ENCODE results near the gene CAMTA2. TPM values are rescaled to one million over a fixed set of nuclear protein-coding genes. Genes with fewer than 3 reads are reported as not detected.

Gene CAMTA2
- total RNA-seq, 2 donors from 2014 or later: 13.6 to 24.8 TPM

GRCh38 chr17:5027916-5028315 is 40.4 kb upstream of the CAMTA2 start:
- H3K4me1 ChIP-seq (ENCODE audit: control insufficient read depth, insufficient read depth, low read length): no peaks in the 10 kb centered on the region
- H3K27me3 ChIP-seq (ENCODE audit: control insufficient read depth, insufficient read depth, low read length, poor library complexity, severe bottlenecking): no peaks in the 10 kb centered on the region
- 85 to 95% methylated on average over 4 to 5 of the region's 5 CpGs for WGBS, 2 experiments (ENCODE audit: insufficient coverage in 1 of 2, insufficient read length in 1 of 2)
- H3K9ac ChIP-seq (ENCODE audit: extremely low read depth, low read length, poor library complexity, severe bottlenecking): no peak overlapping the region
- H3K36me3 ChIP-seq (ENCODE audit: control insufficient read depth, insufficient read depth, low read length): peaks cover 13% of the 10 kb centered on the region
- H3K9me3 ChIP-seq (ENCODE audit: control insufficient read depth, low read length): no peaks in the 10 kb centered on the region
- Mint-ChIP-seq H3K27ac (no peak overlapping the region), H3K27me3 (ENCODE audit: insufficient read depth) (peaks cover 29% of the 10 kb centered on the region), H3K9me3 (no peaks in the 10 kb centered on the region), H3K4me1 (peaks cover 2% of the 10 kb centered on the region), H3K4me3 (no peak overlapping the region), H3K36me3 (ENCODE audit: low read depth) (peaks cover 17% of the 10 kb centered on the region)
- H3K4me3 ChIP-seq (ENCODE audit: low read length): no peak overlapping the region
- no peak overlapping the region for H3K27ac ChIP-seq (ENCODE audit: low read depth, low read length)
- TF ChIP-seq CTCF (conservative IDR thresholded peaks at IDR 0.05): no peak
- DNase-seq: peak; percentile 26

GRCh38 chr17:5027299-5027698 is 39.8 kb upstream of the CAMTA2 start:
- TF ChIP-seq CTCF (conservative IDR thresholded peaks at IDR 0.05): no peak
- Histone ChIP-seq H3K4me3 (ENCODE audit: low read length) (no peak overlapping the region), H3K4me1 (ENCODE audit: control insufficient read depth, insufficient read depth, low read length) (no peaks in the 10 kb centered on the region), H3K36me3 (ENCODE audit: control insufficient read depth, insufficient read depth, low read length) (peaks cover 19% of the 10 kb centered on the region), H3K27ac (ENCODE audit: low read depth, low read length) (no peak overlapping the region), H3K9ac (ENCODE audit: extremely low read depth, low read length, poor library complexity, severe bottlenecking) (no peak overlapping the region), H3K9me3 (ENCODE audit: control insufficient read depth, low read length) (no peaks in the 10 kb centered on the region), H3K27me3 (ENCODE audit: control insufficient read depth, insufficient read depth, low read length, poor library complexity, severe bottlenecking) (no peaks in the 10 kb centered on the region)
- 83 to 90% methylated on average over 2 to 6 of the region's 6 CpGs for WGBS, 2 experiments (ENCODE audit: insufficient coverage in 1 of 2, insufficient read length in 1 of 2)
- no peak overlapping the region for H3K4me3 Mint-ChIP-seq
- H3K36me3 Mint-ChIP-seq (ENCODE audit: low read depth): peaks cover 23% of the 10 kb centered on the region
- no peaks in the 10 kb centered on the region for H3K9me3 Mint-ChIP-seq
- H3K27me3 Mint-ChIP-seq (ENCODE audit: insufficient read depth): peaks cover 27% of the 10 kb centered on the region
- H3K27ac Mint-ChIP-seq: no peak overlapping the region
- H3K4me1 Mint-ChIP-seq: peaks cover 2% of the 10 kb centered on the region
- no peak for DNase-seq

- Histone ChIP-seq H3K36me3 (ENCODE audit: control insufficient read depth, insufficient read depth, low read length) (peaks cover 43% of the 10 kb centered on the region), H3K4me1 (ENCODE audit: control insufficient read depth, insufficient read depth, low read length) (no peaks in the 10 kb centered on the region), H3K27me3 (ENCODE audit: control insufficient read depth, insufficient read depth, low read length, poor library complexity, severe bottlenecking) (no peaks in the 10 kb centered on the region), H3K9ac (ENCODE audit: extremely low read depth, low read length, poor library complexity, severe bottlenecking) (no peak overlapping the region), H3K4me3 (ENCODE audit: low read length) (no peak overlapping the region), H3K9me3 (ENCODE audit: control insufficient read depth, low read length) (no peaks in the 10 kb centered on the region), H3K27ac (ENCODE audit: low read depth, low read length) (no peak overlapping the region)
- Mint-ChIP-seq H3K27me3 (ENCODE audit: insufficient read depth) (peaks cover 6% of the 10 kb centered on the region), H3K4me1 (peaks cover 2% of the 10 kb centered on the region), H3K36me3 (ENCODE audit: low read depth) (peaks cover 47% of the 10 kb centered on the region), H3K9me3 (no peaks in the 10 kb centered on the region), H3K27ac (no peak overlapping the region), H3K4me3 (no peak overlapping the region)
- no peak for DNase-seq
- TF ChIP-seq CTCF (conservative IDR thresholded peaks at IDR 0.05): no peak
- WGBS, 2 experiments (ENCODE audit: insufficient coverage in 1 of 2, insufficient read length in 1 of 2): 97 to 98% methylated on average over 4 of the region's 4 CpGs
These were observed 37.1 kb upstream of the CAMTA2 start for GRCh38 chr17:5024604-5025003.
